Stimulated activated CD4-positive, alpha-beta T cell treated with anti-CD3 and anti-CD28 coated beads, TNF-alpha, amount 100 ng/mL, for 4 hours (primary cell): ENCODE measurements around the gene UMAD1.

Source experiments
- DNase-seq, 3 experiments: peaks; one replicate each; pipeline ENCODE4 v3.0.0-alpha.2; 2020; ENCODE audit warnings: low read depth in 3 of 3

Gene UMAD1

DNA sequence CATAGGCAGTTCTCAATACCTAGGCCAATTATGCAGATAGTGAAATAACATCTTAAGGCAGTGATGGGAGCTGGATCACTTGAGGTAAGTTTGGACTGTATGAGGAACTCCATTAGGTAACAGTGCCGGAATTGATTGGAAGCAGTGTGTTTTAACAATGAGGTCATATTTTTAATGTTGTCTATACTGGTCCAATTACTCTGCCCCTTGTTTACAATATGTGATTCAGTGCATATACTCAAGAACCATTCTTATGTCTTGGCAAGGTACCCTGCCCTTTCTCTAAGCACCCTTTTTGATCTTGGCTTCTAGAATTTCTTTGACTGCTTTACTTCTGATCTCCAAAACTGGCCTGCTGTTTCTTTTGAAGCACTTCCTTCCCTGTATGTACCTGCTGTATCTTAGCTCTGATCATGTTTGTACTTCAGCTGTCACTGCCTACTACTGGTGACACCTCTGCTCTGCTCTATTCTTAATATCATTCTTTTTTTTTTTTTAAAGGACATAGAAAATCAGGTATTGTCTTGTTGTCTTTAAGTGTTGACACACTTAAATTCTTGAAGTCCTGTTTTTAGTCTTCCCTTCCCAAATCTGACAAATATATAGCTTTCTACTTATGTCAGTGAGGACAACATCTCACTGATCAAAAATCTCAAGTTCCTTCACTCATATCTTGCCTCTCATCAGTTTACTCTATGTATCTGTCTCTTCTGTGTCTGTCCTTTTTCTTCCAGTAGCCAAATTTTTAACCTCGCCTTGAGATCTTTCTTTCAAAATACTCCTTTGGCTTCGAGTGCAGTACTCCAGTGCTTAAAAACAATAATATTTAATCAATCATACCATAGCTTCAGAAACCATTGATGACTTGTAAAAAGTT lies 124.2 kb downstream of the UMAD1 start:
- no peak for DNase-seq

DNA sequence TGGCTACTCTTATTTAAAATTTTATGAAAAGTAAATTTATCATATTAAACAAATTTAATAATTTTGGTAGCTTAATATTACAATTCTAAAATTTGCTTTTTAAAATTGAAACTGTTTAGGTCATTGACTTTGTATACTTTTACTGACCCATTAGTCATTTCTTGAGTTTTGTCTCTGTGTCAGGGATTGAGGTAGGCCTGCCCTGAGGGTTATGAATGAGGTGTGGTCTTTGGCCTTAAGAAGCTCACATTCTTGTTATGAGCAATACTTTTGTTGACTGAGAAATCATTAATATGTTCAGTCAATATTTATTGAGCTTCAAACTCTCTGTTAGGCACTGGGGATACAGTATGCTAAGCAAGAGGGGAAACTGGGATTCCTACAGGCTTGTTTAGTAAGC lies 124.9 kb downstream of the UMAD1 start:
- DNase-seq: no peak

DNA sequence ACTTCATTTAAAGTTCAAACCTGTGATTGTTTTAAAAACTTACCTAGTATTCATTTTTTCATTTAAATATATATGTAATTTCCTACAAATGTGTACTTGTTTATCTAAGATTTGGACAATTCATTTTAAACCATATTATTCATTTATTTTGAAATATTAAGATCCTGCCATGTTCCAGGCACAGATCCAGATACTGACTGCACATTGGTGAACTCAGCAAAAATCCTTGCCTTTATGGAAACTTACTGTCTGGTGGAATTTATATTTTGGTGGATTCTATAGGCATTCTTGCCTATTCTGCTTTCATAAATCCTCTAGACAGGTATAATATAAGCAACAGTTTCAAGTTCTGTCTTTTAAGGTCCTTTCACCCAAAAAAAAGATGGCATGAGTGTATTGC lies 126.1 kb downstream of the UMAD1 start:
- no peak for DNase-seq

DNA sequence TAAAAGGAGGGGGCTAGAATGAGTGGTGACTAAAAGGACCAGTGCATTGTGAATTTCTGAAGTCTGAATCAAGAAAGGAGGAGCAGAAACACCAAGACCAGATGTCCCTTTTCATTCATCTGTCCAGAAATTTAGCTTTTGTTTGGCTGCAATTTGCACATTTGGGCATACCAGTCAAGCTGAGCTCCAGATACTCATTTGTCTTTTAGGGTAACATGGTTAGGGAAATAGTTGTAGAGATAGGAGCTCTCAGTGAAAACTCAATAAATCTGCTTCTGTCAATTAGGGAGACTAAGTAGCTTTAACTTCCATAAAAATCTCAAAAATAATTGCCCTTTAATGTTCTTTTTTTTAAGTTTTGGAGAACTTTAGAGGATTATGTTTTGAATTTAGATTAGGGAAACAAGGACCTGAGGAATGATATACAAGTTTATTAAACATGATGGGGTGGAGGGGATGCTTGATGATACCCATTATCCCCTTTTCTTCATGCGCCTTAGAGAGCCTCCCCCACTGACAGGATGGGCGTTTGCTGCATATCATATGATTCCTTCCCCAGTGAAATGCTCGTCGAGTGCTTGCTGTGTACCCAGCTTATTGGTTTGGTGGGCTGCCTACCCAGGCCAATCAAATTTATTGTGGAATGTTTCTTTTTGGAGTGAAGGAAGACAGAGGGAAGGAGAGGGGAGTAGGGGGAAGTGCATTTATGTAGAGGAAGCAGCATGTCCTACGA lies 128.6 kb downstream of the UMAD1 start:
- DNase-seq: no peak

DNA sequence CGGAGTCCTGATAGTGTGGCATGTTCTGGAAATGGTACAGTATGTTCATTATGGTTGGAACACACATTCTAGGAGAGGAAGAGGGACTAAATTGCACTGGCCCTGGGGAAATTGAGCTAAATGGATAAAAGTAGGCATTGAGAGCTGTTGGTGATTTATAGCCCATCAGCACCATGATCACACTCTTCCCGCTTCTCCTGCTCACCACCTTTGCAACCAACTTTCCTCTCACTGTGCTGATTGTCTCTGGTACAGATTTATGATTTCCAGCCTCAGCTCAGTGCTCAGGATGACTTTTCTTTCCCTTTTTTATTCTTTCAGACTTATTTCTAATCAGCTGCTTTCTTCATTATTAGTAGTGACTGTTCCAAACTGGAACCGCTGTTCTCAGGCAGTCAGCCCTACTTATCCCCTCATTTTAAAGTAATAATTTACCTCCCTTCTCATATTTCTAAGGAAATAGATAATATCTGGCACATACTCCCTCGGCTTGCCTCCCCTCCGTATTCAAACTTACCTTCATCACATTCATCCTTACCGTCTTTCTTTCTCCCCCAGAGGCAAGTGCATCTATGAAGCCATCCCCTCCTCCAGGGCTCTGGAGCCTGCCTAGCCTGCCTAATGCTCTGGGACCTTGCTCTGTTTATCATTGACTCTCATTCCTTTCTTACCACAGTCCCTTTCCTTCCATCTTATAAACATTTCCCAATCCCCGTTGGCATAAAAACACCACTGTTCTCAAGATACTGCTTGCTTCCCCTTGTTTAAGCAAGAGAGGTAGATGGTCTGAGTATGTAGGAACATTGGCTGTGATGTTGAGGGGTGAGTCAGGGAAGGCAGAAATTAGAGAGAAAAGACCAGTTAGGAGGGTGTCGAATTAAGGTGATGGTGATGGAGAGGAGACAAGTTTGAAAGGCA lies 129.4 kb downstream of the UMAD1 start:
- no peak for DNase-seq

DNA sequence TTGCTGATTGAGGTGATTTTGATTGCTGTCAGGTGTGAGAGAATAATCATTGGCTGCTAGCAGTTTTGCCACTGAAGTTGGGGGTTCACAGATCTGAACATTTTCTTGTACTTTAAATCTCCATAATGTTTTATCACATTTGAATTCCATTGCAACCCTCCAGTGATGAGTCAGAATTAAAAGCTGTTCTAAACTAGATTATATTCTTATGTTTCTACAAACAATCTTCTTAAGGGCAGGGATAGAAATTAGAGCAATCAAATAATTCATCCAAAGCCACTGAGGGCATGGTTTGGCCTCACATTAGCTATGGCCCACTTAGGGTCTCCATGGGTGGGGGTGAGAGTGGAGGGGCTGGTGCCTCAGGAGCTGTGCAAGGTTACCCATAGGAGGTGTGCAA lies 130.9 kb downstream of the UMAD1 start:
- no peak for DNase-seq

DNA sequence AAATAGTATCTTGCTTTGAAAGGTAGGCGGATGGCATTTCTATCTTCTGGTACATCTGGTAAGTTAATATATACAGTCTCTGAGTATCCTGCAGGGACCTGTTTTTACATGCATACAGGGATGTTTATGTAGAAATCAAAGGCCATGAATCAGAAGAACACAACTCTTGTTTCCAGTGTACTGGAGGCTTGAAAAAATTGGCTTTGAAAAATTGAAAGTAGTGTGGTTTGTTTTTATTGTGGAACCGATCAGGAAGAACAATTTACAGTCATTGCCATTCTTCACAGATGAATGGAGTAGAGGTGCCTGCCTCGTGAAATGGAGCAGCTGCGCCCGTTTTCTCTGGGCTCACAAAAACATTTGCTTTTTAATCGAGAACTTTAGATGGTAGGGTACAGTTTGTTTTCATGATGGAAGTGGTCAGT lies 131.9 kb downstream of the UMAD1 start:
- no peak for DNase-seq

DNA sequence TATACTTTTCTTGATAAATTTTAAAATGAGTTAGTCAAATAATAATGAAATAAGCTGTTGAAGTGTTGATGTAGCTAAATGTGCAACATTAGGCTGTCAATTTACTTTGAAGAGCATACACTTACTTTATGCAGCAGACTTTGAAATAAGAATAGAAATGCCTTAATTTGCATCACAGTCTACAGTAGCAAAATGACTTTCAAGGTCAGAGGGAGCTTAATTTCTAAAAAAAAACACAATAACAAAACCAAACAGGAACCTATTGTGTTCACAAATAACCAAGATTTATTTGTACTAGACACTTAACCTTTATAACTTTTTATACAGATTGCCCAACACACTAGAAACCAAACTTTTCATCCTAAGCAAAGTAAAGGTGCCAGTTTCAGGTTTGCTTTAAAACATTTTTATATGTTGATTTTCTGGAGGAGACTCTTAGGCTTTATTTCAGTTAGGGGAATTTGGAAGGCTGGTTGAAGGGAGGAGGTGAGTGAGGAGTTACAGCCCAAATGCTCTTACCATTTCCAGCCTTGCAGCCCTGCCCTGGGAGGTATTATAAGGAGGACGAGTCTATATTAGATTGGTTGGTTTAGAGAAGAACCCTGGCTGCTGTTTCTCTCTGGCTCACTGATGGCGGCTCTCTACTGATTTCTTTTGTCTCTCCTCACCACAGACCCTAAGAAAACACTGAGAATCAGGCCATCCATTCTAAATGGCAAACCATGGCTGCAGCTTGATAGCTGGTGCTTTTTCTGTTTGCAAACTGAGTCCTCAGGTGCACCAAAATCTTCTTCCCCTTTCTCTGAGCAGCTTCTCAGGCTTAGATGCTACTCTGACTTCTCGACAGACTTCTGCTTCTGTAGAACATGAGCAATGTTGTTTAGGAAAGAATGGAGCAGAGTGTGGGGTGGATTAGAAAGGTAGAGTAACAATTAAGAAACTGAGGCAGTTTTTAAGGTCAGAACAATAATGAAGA lies 133.1 kb downstream of the UMAD1 start:
- no peak for DNase-seq

DNA sequence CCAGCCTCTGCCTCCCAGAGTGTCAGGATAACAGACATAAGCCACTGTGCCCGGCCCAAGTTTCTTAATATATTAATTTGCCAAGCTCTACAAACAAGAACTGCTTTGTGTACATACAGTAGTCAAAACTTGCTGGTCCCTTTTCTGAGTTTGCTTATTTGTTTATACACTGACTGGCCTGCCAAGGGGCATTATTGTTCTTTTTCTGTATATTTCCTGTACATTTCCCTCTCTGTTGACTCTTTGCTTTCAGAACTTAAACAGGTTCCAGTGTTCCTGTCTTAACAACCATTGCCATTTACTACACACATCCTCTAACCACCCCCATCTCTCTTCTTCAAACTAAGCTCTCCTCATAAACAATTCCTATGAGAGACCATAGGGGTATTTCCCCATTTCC lies 139.3 kb downstream of the UMAD1 start:
- DNase-seq: no peak

DNA sequence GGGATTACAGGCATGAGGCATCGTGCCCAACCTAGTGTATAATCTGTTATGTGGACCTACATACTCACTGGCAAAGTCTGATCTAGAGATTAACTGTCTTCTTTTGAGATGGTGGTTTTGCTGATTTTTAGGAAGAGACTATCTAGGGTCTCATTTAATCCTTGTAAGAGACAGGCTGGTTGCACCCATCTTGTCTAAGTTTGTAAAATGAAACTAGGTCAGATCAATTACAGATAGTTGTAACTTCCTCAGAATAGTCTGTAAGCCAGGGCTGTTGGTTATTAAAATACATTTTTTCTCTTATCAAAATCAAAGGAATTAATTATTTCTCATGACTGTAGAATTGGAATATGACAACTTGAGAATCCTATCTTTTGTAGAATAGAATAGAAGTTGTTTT lies 142.4 kb downstream of the UMAD1 start:
- no peak for DNase-seq

DNA sequence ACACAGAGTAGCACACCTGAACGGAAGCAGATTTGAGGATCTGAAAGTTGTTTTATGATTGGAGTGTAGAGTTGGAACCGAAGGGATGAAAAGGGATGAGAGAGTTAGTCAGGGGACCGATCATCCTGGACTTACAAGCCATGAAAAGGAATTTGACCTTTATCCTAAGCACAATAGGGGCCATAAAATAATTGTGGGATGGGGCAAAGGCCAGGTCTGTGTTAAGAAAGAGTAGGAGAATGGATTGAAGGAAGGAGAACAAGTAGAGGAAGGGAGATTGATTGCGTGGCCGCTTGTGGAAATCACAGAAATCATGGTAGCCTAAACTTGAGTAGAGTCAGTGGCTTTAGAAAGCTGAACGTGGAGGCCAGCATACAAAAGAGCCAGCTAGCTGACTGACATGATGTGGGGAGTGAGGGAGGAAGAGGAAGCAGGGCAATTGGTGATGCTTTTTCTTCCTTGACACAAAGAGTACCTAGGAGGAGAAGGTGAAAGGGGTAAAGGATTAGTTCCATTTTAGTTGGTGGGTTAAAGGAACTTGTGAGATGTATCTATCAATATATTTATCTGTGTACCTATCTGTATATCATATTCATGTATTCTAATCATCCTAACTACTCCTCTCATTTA lies 144.9 kb downstream of the UMAD1 start:
- no peak for DNase-seq

DNA sequence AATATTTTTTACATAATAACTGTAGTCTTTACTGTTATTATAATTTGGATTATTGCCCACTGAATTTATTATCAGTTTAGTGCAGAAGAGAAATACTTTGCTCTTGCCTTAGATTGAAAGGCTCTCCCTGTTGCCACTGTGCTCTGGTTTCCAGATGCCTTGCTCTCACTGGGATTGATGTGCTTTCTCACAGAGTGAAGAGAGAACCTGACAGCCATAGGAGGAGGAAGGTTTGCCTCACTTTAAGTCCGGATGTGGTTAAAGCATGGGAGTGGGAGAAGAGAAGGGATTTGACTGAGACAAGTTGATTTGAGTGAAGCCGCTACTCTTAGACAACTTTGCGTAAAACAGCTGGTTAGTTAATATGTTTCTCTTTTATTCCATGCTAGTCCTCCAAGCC lies 146.0 kb downstream of the UMAD1 start:
- no peak for DNase-seq

DNA sequence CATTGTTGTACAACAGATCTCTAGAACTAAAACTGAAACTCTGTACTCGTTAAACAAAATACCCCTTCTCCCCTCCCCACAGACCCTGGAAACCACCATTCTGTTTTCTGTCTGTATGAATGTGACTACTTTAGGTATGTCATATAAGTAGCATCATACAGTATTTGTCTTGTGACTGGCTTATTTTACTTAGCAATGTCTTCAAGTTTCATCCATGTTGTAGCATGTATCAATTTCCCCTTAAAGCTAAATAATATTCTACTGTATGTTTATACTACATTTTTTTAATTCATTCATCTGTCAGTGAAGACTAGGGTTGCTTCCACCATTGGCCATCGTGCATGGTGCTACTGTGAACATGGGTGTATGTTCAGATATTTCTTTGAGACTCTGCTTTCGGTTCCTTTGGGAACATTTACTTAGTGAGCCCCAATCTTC lies 149.0 kb downstream of the UMAD1 start:
- no peak for DNase-seq

DNA sequence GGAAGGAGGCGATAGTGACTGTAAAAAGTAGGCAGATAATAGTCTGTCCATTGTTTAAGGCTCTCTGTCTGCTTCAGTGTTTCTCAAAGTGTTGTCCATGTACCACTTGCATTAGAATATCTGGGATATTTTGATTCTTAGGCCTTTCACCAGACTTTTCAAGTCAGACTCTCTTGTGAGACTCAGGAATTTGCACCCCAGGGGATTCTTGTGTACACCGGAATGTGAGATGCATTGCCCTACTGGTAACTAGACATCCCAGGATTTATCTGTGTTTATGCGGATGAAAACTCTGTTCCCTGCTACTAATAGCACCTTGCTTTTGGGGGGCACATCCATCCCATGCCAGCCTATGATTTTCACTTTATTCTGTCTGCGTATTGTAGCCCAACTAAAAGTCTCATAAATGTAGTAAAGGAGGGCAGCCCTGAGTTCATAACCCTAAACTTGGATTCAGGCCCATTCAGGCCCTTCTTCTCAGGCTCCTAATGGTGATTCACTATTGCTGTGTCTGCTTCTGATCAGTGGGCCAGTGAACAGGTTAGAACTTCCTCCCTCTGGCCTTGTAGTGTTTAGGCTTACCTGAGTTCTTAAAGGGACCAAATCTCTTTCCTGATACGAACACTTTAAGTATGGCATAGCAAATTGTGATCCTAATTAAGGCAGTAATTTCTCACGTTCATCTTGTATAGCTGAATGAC lies 149.6 kb downstream of the UMAD1 start:
- DNase-seq: no peak

DNA sequence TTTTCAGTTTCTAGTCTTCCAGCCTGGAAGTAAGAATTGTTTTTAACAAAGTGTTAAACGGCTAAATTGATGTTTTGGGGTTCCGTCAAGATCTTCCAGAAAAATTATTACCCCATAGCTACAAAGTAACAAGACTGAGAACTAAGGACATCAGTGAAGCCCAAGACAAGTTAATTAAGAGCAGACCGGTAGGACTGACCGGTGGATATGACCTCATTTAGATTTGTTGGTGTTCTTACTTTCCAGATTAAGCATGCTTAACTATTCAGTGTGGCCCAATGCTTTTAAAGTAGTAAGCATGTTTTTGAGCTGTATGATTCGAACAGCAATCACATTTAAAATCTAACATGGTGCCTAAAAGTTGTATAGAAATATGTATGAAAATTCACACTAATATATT lies 151.0 kb downstream of the UMAD1 start:
- DNase-seq: no peak

DNA sequence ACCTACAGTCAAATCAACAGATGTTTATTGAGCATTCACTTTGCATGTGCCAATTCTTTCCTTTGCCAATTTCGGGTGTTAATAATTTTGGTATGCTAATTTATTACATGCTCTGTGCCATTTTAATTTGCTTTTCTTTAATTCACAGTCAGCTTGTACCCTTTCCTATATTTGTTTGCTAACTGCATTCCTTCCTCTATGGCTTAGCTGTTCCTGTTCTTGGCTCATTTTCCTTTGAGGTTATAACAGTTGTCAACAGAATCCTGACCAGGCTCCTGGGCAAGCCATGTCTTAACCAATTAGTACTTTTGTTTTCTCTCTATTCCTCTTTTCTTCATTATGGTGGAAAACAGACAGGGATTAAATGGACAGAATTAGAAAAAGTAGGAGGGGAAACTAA lies 151.5 kb downstream of the UMAD1 start:
- no peak for DNase-seq

DNA sequence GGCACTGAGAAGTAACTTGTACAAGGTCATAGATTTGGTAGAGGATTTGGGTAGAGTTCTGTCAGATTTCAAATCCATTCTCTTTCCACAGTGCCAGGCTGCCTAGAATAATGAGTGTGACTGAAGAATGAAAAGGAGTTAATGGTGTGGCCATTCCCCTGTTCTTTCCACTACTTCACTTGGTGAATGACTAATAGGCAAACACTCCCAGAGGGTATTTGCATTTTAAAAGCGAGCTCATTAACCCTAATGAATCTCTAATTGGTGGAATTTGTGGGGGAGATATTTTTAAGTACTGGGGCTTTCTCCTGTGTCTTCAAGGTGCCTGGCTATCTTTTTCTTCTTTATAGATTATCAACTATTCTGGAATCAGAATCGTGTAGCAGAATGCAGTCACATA lies 152.7 kb downstream of the UMAD1 start:
- no peak for DNase-seq

DNA sequence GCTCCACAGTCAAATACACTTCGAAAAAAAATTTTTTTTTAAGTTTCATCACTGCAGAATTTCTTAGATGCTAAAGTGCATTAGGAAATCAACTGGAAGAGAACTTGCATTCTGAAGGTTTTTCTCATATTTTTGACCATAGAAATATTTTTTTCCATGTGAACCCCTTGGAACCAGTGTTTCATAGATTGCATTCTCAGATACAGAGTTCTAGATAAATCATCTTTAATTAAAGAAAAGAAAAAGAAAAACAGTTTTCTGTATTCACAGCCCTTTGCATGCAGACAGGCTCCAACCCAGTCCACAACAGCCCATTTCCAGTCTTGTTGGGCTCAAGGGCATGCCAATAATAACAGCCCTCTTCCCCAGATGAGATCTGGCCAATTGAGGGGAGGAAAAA lies 153.4 kb downstream of the UMAD1 start:
- DNase-seq: no peak

DNA sequence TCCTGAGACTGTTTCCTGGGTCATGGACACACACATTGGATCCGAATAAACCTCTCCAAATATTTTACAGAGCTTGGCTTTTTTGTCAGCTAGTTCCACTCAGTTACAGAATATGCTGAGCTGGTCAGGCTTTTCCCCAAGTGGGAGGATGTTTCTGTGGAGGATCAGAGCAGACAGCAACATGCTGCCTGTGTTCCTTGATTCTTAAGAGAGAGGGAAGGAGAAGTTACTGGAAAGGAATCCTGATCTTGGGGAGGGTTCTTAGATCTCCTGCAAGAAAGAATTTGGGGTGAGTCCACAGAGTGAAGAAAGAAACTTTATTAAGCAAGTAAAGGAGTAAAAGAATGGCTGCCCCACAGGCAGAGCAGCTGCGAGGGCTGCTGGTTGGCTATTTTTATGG lies 154.7 kb downstream of the UMAD1 start:
- no peak for DNase-seq

DNA sequence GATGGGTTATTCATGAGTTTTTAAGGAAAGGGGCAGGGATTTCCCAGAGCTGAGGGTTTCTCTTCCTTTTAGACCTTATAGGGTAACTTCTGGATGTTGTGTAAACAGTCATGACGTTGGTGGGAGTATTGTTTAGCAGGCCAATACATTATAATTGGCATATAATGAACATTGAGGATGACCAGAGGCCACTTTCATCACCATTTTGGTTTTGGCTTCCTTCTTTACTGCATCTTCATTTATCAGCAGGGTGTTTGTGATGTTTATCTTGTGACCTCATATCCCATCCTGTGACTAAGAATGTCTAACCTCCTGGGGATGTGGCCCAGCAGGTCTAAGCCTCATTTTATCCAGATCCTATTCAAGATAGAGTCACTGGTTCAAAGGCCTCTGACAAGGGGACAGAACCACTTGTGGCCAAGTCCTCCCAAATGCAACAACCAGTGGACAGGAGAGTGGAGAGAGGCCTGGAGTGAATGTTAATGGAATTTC lies 155.1 kb downstream of the UMAD1 start:
- DNase-seq: no peak
